IMR-90 (cell line): ENCODE results near the gene NOS3. TPM values are rescaled to one million over a fixed set of nuclear protein-coding genes. Genes with fewer than 3 reads are reported as not detected.
"Not testable (repeated sequence)": the region's sequence is repeated elsewhere in the genome, so short reads cannot be mapped to it uniquely, and the experiment has no call there.

Source experiments
- ATAC-seq: fragments of 200-7000 bp; cut with Tn5 transposase; 2 replicates; pipeline ENCODE4 v1.9.1; 2020; ENCODE audit warnings: low read depth, mild to moderate bottlenecking, moderate library complexity
- BruUV-seq: library from RNA; stranded (reverse); fragments of 400-500 nt; replicated peaks from 2 replicates; lab custom pipeline; 2021; lab: Mats Ljungman, UMichigan
- CTCF ChIA-PET: fragments of 300-600 bp; formaldehyde crosslinking; extraction: SDS; loops from one replicate; lab custom pipeline; 2021; ENCODE audit warnings: antibody characterized with exemption; lab: Yijun Ruan, JAX
- POLR2A ChIA-PET: fragments of 300-600 bp; sonication (Branson Sonifier 250); formaldehyde crosslinking; loops from one replicate; lab custom pipeline; 2022; ENCODE audit warnings: antibody characterized with exemption; ENCODE audit not compliant: unreplicated experiment; lab: Charles Lee
- DNase-seq: peaks from one replicate; pipeline ENCODE4 v3.0.0; 2013
- H2AFZ ChIP-seq: replicated peaks from 2 replicates; pipeline ENCODE3; 2013; ENCODE audit warnings: low read length, mild to moderate bottlenecking; ENCODE audit not compliant: poor library complexity
- H2AK5ac ChIP-seq: 2 replicates; pipeline ENCODE4 v1.6.1; 2013; ENCODE audit warnings: low read depth, low read length, inconsistent platforms
- H2AK9ac ChIP-seq: replicated peaks from 2 replicates; pipeline ENCODE3; 2013; ENCODE audit warnings: mild to moderate bottlenecking, low read depth, low read length, moderate library complexity; ENCODE audit not compliant: poor library complexity
- H2BK120ac ChIP-seq: 2 replicates; pipeline ENCODE4 v1.6.1; 2013; ENCODE audit warnings: low read depth, low read length, inconsistent platforms
- H2BK15ac ChIP-seq: 3 replicates; pipeline ENCODE4 v1.6.1; 2013; ENCODE audit warnings: low read depth, low read length, inconsistent platforms
- H2BK20ac ChIP-seq: 2 replicates; pipeline ENCODE4 v1.6.1; 2013; ENCODE audit warnings: low read depth, mild to moderate bottlenecking, inconsistent platforms, low read length, moderate library complexity
- H2BK5ac ChIP-seq: 2 replicates; pipeline ENCODE4 v1.6.1; 2013; ENCODE audit warnings: mild to moderate bottlenecking, low read depth, low read length, inconsistent platforms; ENCODE audit not compliant: poor library complexity, severe bottlenecking
- H3K14ac ChIP-seq: replicated peaks from 2 replicates; pipeline ENCODE4 v1.6.1; 2013; ENCODE audit warnings: low read depth, low read length, inconsistent platforms
- H3K18ac ChIP-seq: 2 replicates; pipeline ENCODE4 v1.6.1; 2013; ENCODE audit warnings: low read depth, low read length, control low read depth
- H3K23ac ChIP-seq: 2 replicates; pipeline ENCODE4 v1.6.1; 2013; ENCODE audit warnings: low read depth, low read length, inconsistent platforms
- H3K27ac ChIP-seq: 2 replicates; pipeline ENCODE4 v1.5.1; 2013; ENCODE audit warnings: mild to moderate bottlenecking, control low read depth, low read length; ENCODE audit not compliant: insufficient read depth
- H3K27me3 ChIP-seq: 2 replicates; pipeline ENCODE4 v1.6.1; 2013; ENCODE audit warnings: low read length; ENCODE audit not compliant: control insufficient read depth, insufficient read depth
- H3K36me3 ChIP-seq: 2 replicates; pipeline ENCODE4 v1.6.1; 2013; ENCODE audit warnings: low read length, mixed read lengths; ENCODE audit not compliant: control insufficient read depth, insufficient read depth
- H3K4ac ChIP-seq: 2 replicates; pipeline ENCODE4 v1.6.1; 2013; ENCODE audit warnings: low read depth, low read length, inconsistent platforms
- H3K4me1 ChIP-seq: 2 replicates; pipeline ENCODE4 v1.6.1; 2013; ENCODE audit warnings: low read length, mixed read lengths; ENCODE audit not compliant: control insufficient read depth, insufficient read depth
- H3K4me2 ChIP-seq: 2 replicates; pipeline ENCODE4 v1.6.1; 2013; ENCODE audit warnings: low read depth, mild to moderate bottlenecking, control low read depth, low read length, moderate library complexity
- H3K4me3 ChIP-seq: 2 replicates; pipeline ENCODE4 v1.5.1; 2013; ENCODE audit warnings: low read depth, mild to moderate bottlenecking, control low read depth, low read length, moderate library complexity; ENCODE audit not compliant: insufficient read depth
- H3K56ac ChIP-seq: 2 replicates; pipeline ENCODE4 v1.6.1; 2013; ENCODE audit warnings: low read length, inconsistent platforms; ENCODE audit not compliant: insufficient read depth; ENCODE audit errors: extremely low read depth
- H3K79me1 ChIP-seq, 2 experiments: 2 replicates each; pipeline ENCODE4 v1.6.1; 2013; ENCODE audit warnings: low read length in 2 of 2, inconsistent platforms in 1 of 2, low read depth in 1 of 2
- H3K9ac ChIP-seq: 2 replicates; pipeline ENCODE4 v1.6.1; 2013; ENCODE audit warnings: low read depth, low read length, control low read depth
- H3K9me1 ChIP-seq: 2 replicates; pipeline ENCODE4 v1.6.1; 2013; ENCODE audit warnings: low read length, inconsistent platforms; ENCODE audit not compliant: insufficient read depth
- H3K9me3 ChIP-seq: 2 replicates; pipeline ENCODE4 v1.6.1; 2013; ENCODE audit warnings: low read length; ENCODE audit not compliant: control insufficient read depth, insufficient read depth
- H4K20me1 ChIP-seq: 2 replicates; pipeline ENCODE4 v1.6.1; 2013; ENCODE audit warnings: low read length, inconsistent platforms; ENCODE audit not compliant: insufficient read depth
- H4K5ac ChIP-seq: 2 replicates; pipeline ENCODE4 v1.6.1; 2013; ENCODE audit warnings: mild to moderate bottlenecking, low read depth, low read length, control low read depth
- H4K8ac ChIP-seq, 2 experiments: 2 replicates each; pipeline ENCODE4 v1.6.1; 2013; ENCODE audit warnings: low read depth in 2 of 2, low read length in 2 of 2, control low read depth in 1 of 2, inconsistent platforms in 1 of 2
- H4K91ac ChIP-seq: 2 replicates; pipeline ENCODE4 v1.6.1; 2013; ENCODE audit warnings: low read depth, low read length, inconsistent platforms; ENCODE audit not compliant: insufficient read depth
- CEBPB ChIP-seq: IDR thresholded peaks from 2 replicates; pipeline ENCODE4 v1.6.1; 2012; ENCODE audit warnings: low read depth, low read length, improper control_type of control experiment
- RFX5 ChIP-seq: IDR thresholded peaks from 2 replicates; pipeline ENCODE4 v1.8.0; 2012; ENCODE audit warnings: low read depth, mild to moderate bottlenecking, low read length, moderate library complexity
- WGBS, 2 experiments: methylation state at CpG; one replicate each; pipeline versions ENCODE4 v1.1.5 to v1.1.7; 2013; ENCODE audit warnings: missing lambda C conversion rate in 2 of 2; ENCODE audit not compliant: insufficient read length in 1 of 2; ENCODE audit errors: extremely low coverage in 2 of 2; 5-methylcytosine and 5-hydroxymethylcytosine counted together
- dilution Hi-C: fragments of 300-500 bp; cut with HindIII; formaldehyde crosslinking; loops from one replicate; pipeline ENCODE4 v1.14.3; 2018; ENCODE audit warnings: low sequenced_read_pairs; ENCODE audit not compliant: unreplicated experiment
- in situ Hi-C: fragments of 300-500 bp; cut with MboI; formaldehyde crosslinking; loops from 3 replicates; pipeline ENCODE4 v1.14.3; 2019; ENCODE audit warnings: low sequenced_read_pairs, inconsistent platforms, mixed read lengths
- intact Hi-C: fragments of 100-400 bp; cut with micrococcal nuclease; formaldehyde crosslinking; loops from 2 replicates; pipeline ENCODE4 v1.10.0; 2022
- polyA plus RNA-seq, 3 experiments: library from polyadenylated mRNA; depleted of rRNA; stranded (reverse); fragments of >200 nt; gene quantifications; 2 replicates each; pipeline ENCODE4 v1.2.3, GENCODE V29; 2012; ENCODE audit warnings: low replicate concordance in 1 of 3
- total RNA-seq: library from RNA; depleted of rRNA; stranded (reverse); fragments of >200 nt; gene quantifications from 2 replicates; pipeline ENCODE4 v1.2.3, GENCODE V29; 2012

NOS3 gene
- total and polyA plus RNA-seq, 2 of the 4 experiments (the other 2 are of a cell fraction) = 0.72 to 2.0 TPM

DNA sequence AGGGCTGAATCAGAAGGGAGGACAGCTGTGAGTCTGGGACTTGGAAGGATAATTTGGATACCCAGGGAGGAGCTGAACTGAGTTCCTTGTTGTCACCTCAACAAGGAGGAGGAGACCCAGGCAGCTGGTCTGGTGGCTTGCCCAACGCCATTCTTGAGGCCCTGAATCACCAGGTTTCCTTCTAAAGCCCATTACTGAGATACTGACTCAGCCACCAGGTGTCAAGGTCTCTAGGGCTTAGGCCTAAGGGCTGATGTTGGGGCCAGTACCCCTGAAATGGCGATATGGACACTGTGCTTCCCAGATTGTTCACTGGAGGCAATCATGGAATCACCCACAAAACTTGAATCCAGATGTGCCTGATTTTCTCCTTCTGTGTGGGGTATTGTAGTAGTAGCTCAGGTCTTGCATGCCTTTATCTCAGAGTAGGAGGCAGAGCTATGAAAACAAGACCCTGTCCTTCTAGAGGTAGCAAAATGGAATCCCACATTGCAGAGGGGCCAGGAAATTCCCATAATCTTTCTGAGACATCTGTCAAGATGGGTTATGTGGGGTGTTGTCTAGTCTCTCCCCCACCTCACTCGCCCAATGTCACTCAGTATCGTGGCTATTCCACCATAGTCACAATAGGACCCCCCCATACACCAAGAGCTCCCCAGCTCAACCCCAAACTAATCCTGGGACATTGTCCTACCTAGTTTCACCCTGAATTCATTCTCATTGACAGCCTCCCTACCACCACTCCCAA lies 35.3 kb downstream of the NOS3 start:
- ChIA-PET CTCF (no interaction called here), POLR2A (no interaction called here)
- Histone ChIP-seq H3K9ac (no peak overlapping the region), H3K14ac (no peak overlapping the region), H3K4me1 (no peaks in the 10 kb centered on the region), H3K56ac (no peak overlapping the region), H2BK20ac (no peak overlapping the region), H2AK9ac (peak overlapping the region; percentile 42), H2BK5ac (no peak overlapping the region), H3K36me3 (no peaks in the 10 kb centered on the region), H3K79me1 (peaks cover 10 to 16% of the 10 kb centered on the region in 2 experiments; a peak in 3 of 4 replicates), H2BK15ac (no peak overlapping the region), H3K9me3 (no peaks in the 10 kb centered on the region), H3K9me1 (no peaks in the 10 kb centered on the region), H2AK5ac (no peak overlapping the region), H3K4me2 (no peak overlapping the region), H2BK120ac (no peak overlapping the region), H4K20me1 (no peaks in the 10 kb centered on the region), H4K5ac (no peak overlapping the region), H3K27ac (no peak overlapping the region), H4K8ac (no peak overlapping the region), H3K27me3 (peaks cover 17% of the 10 kb centered on the region), H3K4me3 (no peak overlapping the region), H3K23ac (no peak overlapping the region), H3K18ac (no peak overlapping the region), H3K4ac (no peak overlapping the region), H2AFZ (peak overlapping the region; percentile 51), H4K91ac (no peak overlapping the region)
- peak; percentile 52 for DNase-seq
- WGBS, 2 experiments = 100% methylated on average over 1 of the region's 4 CpGs; no CpG with 5 or more reads in 1 of the 2 experiments
- dilution Hi-C loops = no loop called here
- no peak for ATAC-seq
- in situ Hi-C loops = no loop called here
- intact Hi-C loops = no loop called here
- no TSS peak for BruUV-seq
- TF ChIP-seq RFX5 (no peak), CEBPB (peak; percentile 43; the same call in 1 of the 2 replicates)

DNA sequence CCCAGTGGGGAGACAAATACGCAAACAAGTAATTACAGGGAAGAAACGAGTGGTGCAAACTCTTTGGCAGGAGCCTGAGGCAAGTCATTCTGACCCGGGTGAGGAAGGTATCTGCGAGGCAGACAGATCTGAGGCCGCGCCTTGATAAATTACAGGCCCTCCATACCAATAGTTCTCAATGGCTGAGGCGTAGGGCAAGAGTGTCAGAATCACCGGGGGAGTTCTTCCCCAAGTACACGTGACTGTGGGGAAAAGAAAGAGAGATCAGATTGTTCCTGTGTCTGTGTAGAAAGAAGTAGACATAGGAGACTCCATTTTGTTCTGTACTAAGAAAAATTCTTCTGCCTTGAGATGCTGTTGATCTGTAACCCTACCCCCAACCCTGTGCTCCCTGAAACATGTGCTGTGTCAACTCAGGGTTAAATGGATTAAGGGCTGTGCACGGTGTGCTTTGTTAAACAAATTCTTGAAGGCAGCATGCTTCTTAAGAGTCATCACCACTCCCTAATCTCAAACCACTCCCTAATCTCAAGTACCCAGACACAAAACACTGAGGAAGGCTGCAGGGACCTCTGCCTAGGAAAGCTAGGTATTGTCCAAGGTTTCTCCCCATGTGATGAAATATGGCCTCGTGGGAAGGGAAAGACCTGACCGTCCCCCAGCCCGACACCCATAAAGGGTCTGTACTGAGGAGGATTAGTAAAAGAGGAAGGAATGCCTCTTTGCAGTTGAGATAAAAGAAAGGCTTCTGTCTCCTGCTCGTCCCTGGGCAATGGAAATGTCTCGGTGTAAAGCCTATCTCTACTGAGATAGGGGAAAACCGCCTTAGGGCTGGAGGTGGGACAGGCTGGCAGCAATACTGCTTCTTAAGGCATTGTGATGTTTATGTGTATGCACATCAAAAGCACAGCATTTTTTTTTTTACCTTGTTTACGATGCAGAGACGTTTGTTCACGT lies 36.2 kb downstream of the NOS3 start:
- H3K56ac ChIP-seq, H3K4ac ChIP-seq, H4K5ac ChIP-seq, H3K9me1 ChIP-seq, BruUV-seq, H2BK15ac ChIP-seq, H3K4me3 ChIP-seq, H3K27ac ChIP-seq, DNase-seq, POLR2A ChIA-PET, H3K18ac ChIP-seq, dilution Hi-C loops, H2AK5ac ChIP-seq, in situ Hi-C loops, H3K14ac ChIP-seq, H2BK5ac ChIP-seq, H3K9me3 ChIP-seq, H2AFZ ChIP-seq, ATAC-seq, H3K4me2 ChIP-seq, H3K9ac ChIP-seq, H3K23ac ChIP-seq, H3K4me1 ChIP-seq, intact Hi-C loops, H2BK20ac ChIP-seq, H3K36me3 ChIP-seq, H2BK120ac ChIP-seq, H4K91ac ChIP-seq, H4K20me1 ChIP-seq: not testable (repeated sequence)
- peak overlapping the region; percentile 87 to 88; a peak in 3 of 4 replicates for H4K8ac ChIP-seq
- WGBS, 2 experiments = no CpG with 5 or more reads among the region's 19 CpGs
- CTCF ChIA-PET = interaction anchor here (1.1 to 1.2 kb wide), 4 partner anchors 9 to 86 kb away, joined by 3 to 8 read pairs (median 4); no protein-coding TSS in a partner anchor
- H3K27me3 ChIP-seq = peaks cover 11% of the 10 kb centered on the region
- H3K79me1 ChIP-seq = peaks cover 10 to 17% of the 10 kb centered on the region in 2 experiments; a peak in 3 of 4 replicates
- peak overlapping the region; percentile 9 for H2AK9ac ChIP-seq
